OCI-LY7 (cell line): ENCODE results near the gene FKBP1A. TPM values are rescaled to one million over a fixed set of nuclear protein-coding genes. Genes with fewer than 3 reads are reported as not detected.

Source experiments
- BruUV-seq: library from RNA; stranded (reverse); fragments of 400-500 nt; replicated peaks from 2 replicates; lab custom pipeline; 2021; lab: Mats Ljungman, UMichigan
- CTCF ChIA-PET: fragments of 300-600 bp; sonication (Branson Sonifier 250); formaldehyde crosslinking; loops from one replicate; lab custom pipeline; 2022; ENCODE audit warnings: antibody characterized with exemption; ENCODE audit not compliant: unreplicated experiment; lab: Charles Lee
- POLR2A ChIA-PET: fragments of 300-600 bp; sonication (Branson Sonifier 250); formaldehyde crosslinking; loops from one replicate; lab custom pipeline; 2022; ENCODE audit warnings: antibody characterized with exemption; lab: Charles Lee
- DNase-seq: peaks from one replicate; pipeline ENCODE4 v3.0.0-alpha.2; 2015; ENCODE audit warnings: low spot score
- H2AFZ ChIP-seq: fragments of 200-600 bp; sonication (generic), shearing (Covaris generic); 2 replicates; pipeline ENCODE4 v1.6.1; 2014; ENCODE audit warnings: mild to moderate bottlenecking, antibody characterized with exemption, low read length, moderate library complexity
- H3K27ac ChIP-seq: fragments of 200-600 bp; sonication (generic); 2 replicates; pipeline ENCODE4 v1.5.1; 2014; ENCODE audit warnings: mixed run types, low read depth, mild to moderate bottlenecking, moderate library complexity, low read length, inconsistent platforms; ENCODE audit not compliant: poor library complexity, severe bottlenecking
- H3K36me3 ChIP-seq: fragments of 200-600 bp; sonication (generic); 2 replicates; pipeline ENCODE4 v1.6.1; 2014; ENCODE audit warnings: mild to moderate bottlenecking, antibody characterized with exemption, low read length, moderate library complexity, mixed read lengths; ENCODE audit not compliant: insufficient read depth
- H3K4me1 ChIP-seq: fragments of 200-600 bp; sonication (generic); 2 replicates; pipeline ENCODE4 v1.5.1; 2014; ENCODE audit warnings: mild to moderate bottlenecking, low read length; ENCODE audit not compliant: insufficient read depth, poor library complexity, severe bottlenecking
- H3K4me2 ChIP-seq: fragments of 200-600 bp; sonication (generic); 2 replicates; pipeline ENCODE4 v1.6.1; 2014; ENCODE audit warnings: mild to moderate bottlenecking, low read length
- H3K4me3 ChIP-seq: fragments of 200-600 bp; sonication (generic); 2 replicates; pipeline ENCODE4 v1.5.1; 2014; ENCODE audit warnings: mild to moderate bottlenecking, low read depth, low read length; ENCODE audit not compliant: poor library complexity, severe bottlenecking
- H3K79me2 ChIP-seq: fragments of 200-600 bp; sonication (generic); 2 replicates; pipeline ENCODE4 v1.6.1; 2016; ENCODE audit warnings: low read depth, mild to moderate bottlenecking, low read length, moderate library complexity, mixed read lengths; ENCODE audit not compliant: insufficient read depth
- H3K9me2 ChIP-seq: fragments of 200-600 bp; sonication (generic); 2 replicates; pipeline ENCODE4 v1.6.1; 2016; ENCODE audit warnings: mild to moderate bottlenecking, low read length, mixed read lengths; ENCODE audit not compliant: insufficient read depth
- H3K9me3 ChIP-seq: fragments of 200-600 bp; sonication (generic); 2 replicates; pipeline ENCODE4 v1.6.1; 2014; ENCODE audit warnings: mild to moderate bottlenecking, mixed run types, low read length, mixed read lengths
- H4K20me1 ChIP-seq: fragments of 200-600 bp; sonication (generic); 2 replicates; pipeline ENCODE4 v1.6.1; 2014; ENCODE audit warnings: mild to moderate bottlenecking, antibody characterized with exemption, low read length, moderate library complexity, mixed read lengths; ENCODE audit not compliant: insufficient read depth
- CTCF ChIP-seq: fragments of 200-600 bp; sonication (generic); conservative IDR thresholded peaks from 2 replicates; pipeline ENCODE4 v1.5.1; 2014; ENCODE audit warnings: mild to moderate bottlenecking, antibody characterized with exemption, low read length, moderate library complexity, mixed read lengths
- EZH2phosphoT487 ChIP-seq: fragments of 200-600 bp; sonication (generic); IDR thresholded peaks from 2 replicates; pipeline ENCODE4 v1.6.1; 2018; ENCODE audit warnings: low read depth, borderline replicate concordance, mild to moderate bottlenecking, mixed run types, antibody characterized with exemption, low read length, moderate library complexity, mixed read lengths
- intact Hi-C: fragments of 100-400 bp; cut with micrococcal nuclease; formaldehyde crosslinking; loops from one replicate; pipeline ENCODE4 v1.10.0; 2022; ENCODE audit not compliant: unreplicated experiment
- total RNA-seq, 2 experiments: library from RNA; depleted of rRNA in 1 of 2; stranded (reverse); fragments of >200 nt in 1 of 2; shearing (Covaris generic) in 1 of 2; gene quantifications; 2 replicates each; pipeline ENCODE4 v1.2.3, GENCODE V29; 2014 to 2022

The FKBP1A gene
- total RNA-seq, 2 experiments from 2014 or later = 99.0 to 218 TPM

GRCh38 chr20:1333462-1334369, 59.1 kb downstream of the FKBP1A start:
- peaks cover 5% of the 10 kb centered on the region; the same call in 1 of the 2 replicates for H4K20me1 ChIP-seq
- H3K4me2 ChIP-seq = no peak overlapping the region
- no TSS peak for BruUV-seq
- intact Hi-C loops = no loop called here
- DNase-seq = no peak
- H3K9me2 ChIP-seq = no peaks in the 10 kb centered on the region
- POLR2A ChIA-PET = interaction anchor here (0.9 kb wide), 1 partner anchor 12 kb away, joined by 4 read pairs; no protein-coding TSS in a partner anchor
- H3K4me3 ChIP-seq = no peak overlapping the region
- peaks cover 10% of the 10 kb centered on the region for H3K4me1 ChIP-seq
- H3K27ac ChIP-seq = no peak overlapping the region
- CTCF ChIA-PET = no interaction called here
- H2AFZ ChIP-seq = no peak overlapping the region
- peaks cover 28% of the 10 kb centered on the region for H3K36me3 ChIP-seq
- TF ChIP-seq CTCF = no peak
- TF ChIP-seq EZH2phosphoT487 = no peak
- H3K79me2 ChIP-seq = peaks cover 13% of the 10 kb centered on the region; the same call in 1 of the 2 replicates
- no peaks in the 10 kb centered on the region for H3K9me3 ChIP-seq

- ChIA-PET POLR2A (interaction anchor here (0.6 to 0.9 kb wide), 3 partner anchors 10 to 27 kb away, joined by 3 to 4 read pairs (median 3); no protein-coding TSS in a partner anchor), CTCF (no interaction called here)
- Histone ChIP-seq H2AFZ (no peak overlapping the region), H3K79me2 (peaks cover 14% of the 10 kb centered on the region; the same call in 1 of the 2 replicates), H3K9me2 (no peaks in the 10 kb centered on the region), H3K27ac (no peak overlapping the region), H3K9me3 (no peaks in the 10 kb centered on the region), H3K4me2 (no peak overlapping the region), H3K4me3 (no peak overlapping the region), H3K36me3 (peaks cover 28% of the 10 kb centered on the region), H4K20me1 (peaks cover 5% of the 10 kb centered on the region; the same call in 1 of the 2 replicates), H3K4me1 (peaks cover 18% of the 10 kb centered on the region)
- BruUV-seq = no TSS peak
- TF ChIP-seq CTCF (no peak), EZH2phosphoT487 (no peak)
- DNase-seq = no peak
- intact Hi-C loops = no loop called here
Measured at GRCh38 chr20:1332749-1333300, 60.0 kb downstream of the FKBP1A start.
